HepG2 (cell line): ENCODE measurements around the gene CXADR. TPM values are rescaled to one million over a fixed set of nuclear protein-coding genes. Genes with fewer than 3 reads are reported as not detected.

Experiments used
- DNMT3B ChIP-seq: conservative IDR thresholded peaks from 2 replicates; pipeline ENCODE4 v1.6.1; 2016; ENCODE audit warnings: missing biosample characterization, control low read depth
- IRX3 ChIP-seq: sonication (generic); formaldehyde crosslinking; IDR thresholded peaks from 2 replicates; pipeline ENCODE4 v1.8.1; 2023; ENCODE audit warnings: mild to moderate bottlenecking, low read depth, missing genetic modification reagents, borderline replicate concordance
- MTF2 ChIP-seq: sonication (generic); formaldehyde crosslinking; IDR thresholded peaks from 2 replicates; pipeline ENCODE4 v1.5.0; 2020; ENCODE audit warnings: missing genetic modification reagents, borderline replicate concordance
- REST ChIP-seq, 2 experiments: IDR thresholded peaks; 2 replicates each; pipeline ENCODE4 v1.6.1; 2011 to 2012; ENCODE audit warnings: low read length in 2 of 2, borderline replicate concordance in 1 of 2, low read depth in 1 of 2, mild to moderate bottlenecking in 1 of 2, moderate library complexity in 1 of 2
- U2AF1 ChIP-seq: fragments of 200-400 bp; formaldehyde crosslinking; optimal IDR thresholded peaks from 2 replicates; pipeline ENCODE3; 2017; ENCODE audit warnings: mild to moderate bottlenecking, low read depth, low read length
- polyA plus RNA-seq, 8 experiments: library from polyadenylated mRNA; depleted of rRNA in 3 of 8; stranded (reverse) in 7 of 8; unstranded in 1 of 8; fragments of >200 nt; fragmentation: Illumina TruSeq in 4 of 8; extraction: Trizol in 4 of 8; gene quantifications; 2 replicates each; pipeline versions ENCODE4 v1.2.1 to v1.2.3, GENCODE V29; 2011 to 2016; ENCODE audit warnings: low read depth in 4 of 8, missing spikeins in 1 of 8, mixed read lengths in 1 of 8; ENCODE audit not compliant: insufficient read depth in 1 of 8
- total RNA-seq, 5 experiments: library from RNA; depleted of rRNA; stranded (reverse); fragments of >200 nt; fragmentation: Illumina TruSeq; extraction: Trizol; gene quantifications; 2 replicates each; pipeline ENCODE4 v1.2.3, GENCODE V29; 2016; ENCODE audit warnings: low read depth in 1 of 5
- TF ChIP-seq, protein P1 (sequence below): sonication (generic); formaldehyde crosslinking; IDR thresholded peaks from 2 replicates; pipeline ENCODE4 v1.5.1; 2020; ENCODE audit warnings: mild to moderate bottlenecking, missing genetic modification reagents, borderline replicate concordance

The CXADR gene
- total and polyA plus RNA-seq, 2 of the 13 experiments (the other 11 are each of a cell fraction or from before 2014, with no cell fraction given) = 86.8 to 110 TPM

DNA sequence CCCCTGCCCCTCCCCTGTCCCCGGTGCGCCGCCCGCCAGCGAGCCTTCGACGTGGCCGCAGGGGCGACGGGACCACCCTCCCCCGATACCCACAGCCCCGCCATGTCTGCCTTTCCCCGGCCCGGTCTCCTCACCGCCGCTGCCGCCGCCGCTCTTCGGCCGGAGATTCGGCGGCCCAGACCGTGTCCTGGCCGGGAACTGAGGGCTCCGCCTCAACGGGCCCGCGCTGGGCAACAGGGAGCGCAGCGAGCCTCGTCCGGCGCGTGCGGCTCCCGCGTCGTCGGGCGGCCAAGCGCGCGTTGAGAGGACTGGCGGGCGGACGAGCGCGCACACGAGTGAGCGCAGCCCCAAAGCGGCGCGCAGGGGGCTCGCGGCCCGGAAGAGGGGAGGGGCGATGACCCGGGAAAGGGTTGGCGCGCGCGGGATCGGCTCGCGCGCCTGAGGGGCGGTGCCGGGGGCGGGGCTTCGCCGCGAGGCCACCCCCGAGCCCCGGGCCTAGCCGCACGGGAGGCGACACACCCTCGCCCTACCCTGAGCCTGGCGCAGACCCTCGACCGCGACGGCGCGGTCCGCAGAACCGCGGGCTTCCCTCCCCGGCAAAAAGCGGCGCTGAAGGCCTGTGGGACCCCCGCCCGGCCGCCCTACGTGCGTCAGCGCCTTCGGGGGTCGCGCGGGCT, 99.9 kb downstream of the CXADR start, which contains the start of gene BTG3 (continued):
- TF ChIP-seq, protein P1, sequence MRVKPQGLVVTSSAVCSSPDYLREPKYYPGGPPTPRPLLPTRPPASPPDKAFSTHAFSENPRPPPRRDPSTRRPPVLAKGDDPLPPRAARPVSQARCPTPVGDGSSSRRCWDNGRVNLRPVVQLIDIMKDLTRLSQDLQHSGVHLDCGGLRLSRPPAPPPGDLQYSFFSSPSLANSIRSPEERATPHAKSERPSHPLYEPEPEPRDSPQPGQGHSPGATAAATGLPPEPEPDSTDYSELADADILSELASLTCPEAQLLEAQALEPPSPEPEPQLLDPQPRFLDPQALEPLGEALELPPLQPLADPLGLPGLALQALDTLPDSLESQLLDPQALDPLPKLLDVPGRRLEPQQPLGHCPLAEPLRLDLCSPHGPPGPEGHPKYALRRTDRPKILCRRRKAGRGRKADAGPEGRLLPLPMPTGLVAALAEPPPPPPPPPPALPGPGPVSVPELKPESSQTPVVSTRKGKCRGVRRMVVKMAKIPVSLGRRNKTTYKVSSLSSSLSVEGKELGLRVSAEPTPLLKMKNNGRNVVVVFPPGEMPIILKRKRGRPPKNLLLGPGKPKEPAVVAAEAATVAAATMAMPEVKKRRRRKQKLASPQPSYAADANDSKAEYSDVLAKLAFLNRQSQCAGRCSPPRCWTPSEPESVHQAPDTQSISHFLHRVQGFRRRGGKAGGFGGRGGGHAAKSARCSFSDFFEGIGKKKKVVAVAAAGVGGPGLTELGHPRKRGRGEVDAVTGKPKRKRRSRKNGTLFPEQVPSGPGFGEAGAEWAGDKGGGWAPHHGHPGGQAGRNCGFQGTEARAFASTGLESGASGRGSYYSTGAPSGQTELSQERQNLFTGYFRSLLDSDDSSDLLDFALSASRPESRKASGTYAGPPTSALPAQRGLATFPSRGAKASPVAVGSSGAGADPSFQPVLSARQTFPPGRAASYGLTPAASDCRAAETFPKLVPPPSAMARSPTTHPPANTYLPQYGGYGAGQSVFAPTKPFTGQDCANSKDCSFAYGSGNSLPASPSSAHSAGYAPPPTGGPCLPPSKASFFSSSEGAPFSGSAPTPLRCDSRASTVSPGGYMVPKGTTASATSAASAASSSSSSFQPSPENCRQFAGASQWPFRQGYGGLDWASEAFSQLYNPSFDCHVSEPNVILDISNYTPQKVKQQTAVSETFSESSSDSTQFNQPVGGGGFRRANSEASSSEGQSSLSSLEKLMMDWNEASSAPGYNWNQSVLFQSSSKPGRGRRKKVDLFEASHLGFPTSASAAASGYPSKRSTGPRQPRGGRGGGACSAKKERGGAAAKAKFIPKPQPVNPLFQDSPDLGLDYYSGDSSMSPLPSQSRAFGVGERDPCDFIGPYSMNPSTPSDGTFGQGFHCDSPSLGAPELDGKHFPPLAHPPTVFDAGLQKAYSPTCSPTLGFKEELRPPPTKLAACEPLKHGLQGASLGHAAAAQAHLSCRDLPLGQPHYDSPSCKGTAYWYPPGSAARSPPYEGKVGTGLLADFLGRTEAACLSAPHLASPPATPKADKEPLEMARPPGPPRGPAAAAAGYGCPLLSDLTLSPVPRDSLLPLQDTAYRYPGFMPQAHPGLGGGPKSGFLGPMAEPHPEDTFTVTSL = no peak
- TF ChIP-seq MTF2 (CRISPR knock-in tag) (0 out of 2 replicates have a peak, but pooled peaks have one; percentile 30), U2AF1 (no peak), DNMT3B (CRISPR knock-in tag) (no peak), IRX3 (CRISPR knock-in tag) (peak; percentile 85; the same call in 1 of the 2 replicates), REST (IDR thresholded peaks at IDR 0.05; ENCODE audit: borderline replicate concordance in 1 of 2, low read depth in 1 of 2, low read length in 2 of 2) (peak in 1 of 2 experiments; percentile 31; a peak in 1 of 4 replicates)
- TF ChIP-seq, all 625 proteins: peak for 187
